ENCODE measurements around the gene RNF126. TPM values are rescaled to one million over a fixed set of nuclear protein-coding genes. Genes with fewer than 3 reads are reported as not detected.

RNF126 gene
- total and polyA plus RNA-seq, 9 donors: 13.2 to 36.0 (median 29.6) TPM

- no peaks in the 10 kb centered on the region for H3K9me3 ChIP-seq (replicated peaks; ENCODE audit: control insufficient read depth, low read depth, low read length)
- 94% methylated on average over 47 of the region's 47 CpGs for WGBS (ENCODE audit: insufficient coverage)
- H3K27ac ChIP-seq (ENCODE audit: low read length): no peak overlapping the region
- peaks cover 47% of the 10 kb centered on the region for H3K36me3 ChIP-seq (ENCODE audit: control insufficient read depth, insufficient read depth, low read length)
- H3K27me3 ChIP-seq (ENCODE audit: control insufficient read depth, insufficient read depth, low read length): peaks cover 7% of the 10 kb centered on the region
- DNase-seq: no peak
- no peaks in the 10 kb centered on the region for H3K4me1 ChIP-seq (ENCODE audit: control insufficient read depth, insufficient read depth, low read length)
- no peak overlapping the region for H3K4me3 ChIP-seq (ENCODE audit: low read length)
These were observed 43.6 kb downstream of the RNF126 start for GRCh38 chr19:619286-620002.

GRCh38 chr19:618674-619285 lies 44.2 kb downstream of the RNF126 start:
- Histone ChIP-seq H3K27me3 (ENCODE audit: control insufficient read depth, insufficient read depth, low read length) (peaks cover 10% of the 10 kb centered on the region), H3K4me1 (ENCODE audit: control insufficient read depth, insufficient read depth, low read length) (no peaks in the 10 kb centered on the region), H3K36me3 (ENCODE audit: control insufficient read depth, insufficient read depth, low read length) (peaks cover 46% of the 10 kb centered on the region), H3K27ac (ENCODE audit: low read length) (no peak overlapping the region), H3K4me3 (ENCODE audit: low read length) (no peak overlapping the region), H3K9me3 (replicated peaks; ENCODE audit: control insufficient read depth, low read depth, low read length) (no peaks in the 10 kb centered on the region)
- no peak for DNase-seq
- 90% methylated on average over 22 of the region's 27 CpGs for WGBS (ENCODE audit: insufficient coverage)

- H3K4me1 ChIP-seq (ENCODE audit: control insufficient read depth, insufficient read depth, low read length): no peaks in the 10 kb centered on the region
- H3K36me3 ChIP-seq (ENCODE audit: control insufficient read depth, insufficient read depth, low read length): peaks cover 41% of the 10 kb centered on the region
- no peak overlapping the region for H3K27ac ChIP-seq (ENCODE audit: low read length)
- no peak overlapping the region for H3K4me3 ChIP-seq (ENCODE audit: low read length)
- H3K9me3 ChIP-seq (replicated peaks; ENCODE audit: control insufficient read depth, low read depth, low read length): no peaks in the 10 kb centered on the region
- WGBS (ENCODE audit: insufficient coverage): 93% methylated on average over 19 of the region's 19 CpGs
- H3K27me3 ChIP-seq (ENCODE audit: control insufficient read depth, insufficient read depth, low read length): peaks cover 10% of the 10 kb centered on the region
- no peak for DNase-seq
These were observed 44.8 kb downstream of the RNF126 start for GRCh38 chr19:618247-618619.

GRCh38 chr19:617551-618246 lies 45.3 kb downstream of the RNF126 start:
- no peaks in the 10 kb centered on the region for H3K4me1 ChIP-seq (ENCODE audit: control insufficient read depth, insufficient read depth, low read length)
- H3K27ac ChIP-seq (ENCODE audit: low read length): no peak overlapping the region
- no peak for DNase-seq
- H3K36me3 ChIP-seq (ENCODE audit: control insufficient read depth, insufficient read depth, low read length): peaks cover 40% of the 10 kb centered on the region
- no peak overlapping the region for H3K4me3 ChIP-seq (ENCODE audit: low read length)
- H3K9me3 ChIP-seq (replicated peaks; ENCODE audit: control insufficient read depth, low read depth, low read length): no peaks in the 10 kb centered on the region
- WGBS (ENCODE audit: insufficient coverage): 85% methylated on average over 24 of the region's 29 CpGs
- peaks cover 13% of the 10 kb centered on the region for H3K27me3 ChIP-seq (ENCODE audit: control insufficient read depth, insufficient read depth, low read length)

GRCh38 chr19:616747-617526 lies 46.1 kb downstream of the RNF126 start:
- no peak overlapping the region for H3K27ac ChIP-seq (ENCODE audit: low read length)
- no peak overlapping the region for H3K4me3 ChIP-seq (ENCODE audit: low read length)
- H3K36me3 ChIP-seq (ENCODE audit: control insufficient read depth, insufficient read depth, low read length): peaks cover 36% of the 10 kb centered on the region
- H3K4me1 ChIP-seq (ENCODE audit: control insufficient read depth, insufficient read depth, low read length): no peaks in the 10 kb centered on the region
- no peak for DNase-seq
- H3K9me3 ChIP-seq (replicated peaks; ENCODE audit: control insufficient read depth, low read depth, low read length): no peaks in the 10 kb centered on the region
- peaks cover 13% of the 10 kb centered on the region for H3K27me3 ChIP-seq (ENCODE audit: control insufficient read depth, insufficient read depth, low read length)
- WGBS (ENCODE audit: insufficient coverage): 74% methylated on average over 35 of the region's 58 CpGs

GRCh38 chr19:616062-616700 lies 46.8 kb downstream of the RNF126 start:
- Histone ChIP-seq H3K27me3 (ENCODE audit: control insufficient read depth, insufficient read depth, low read length) (peaks cover 13% of the 10 kb centered on the region), H3K4me1 (ENCODE audit: control insufficient read depth, insufficient read depth, low read length) (no peaks in the 10 kb centered on the region), H3K36me3 (ENCODE audit: control insufficient read depth, insufficient read depth, low read length) (peaks cover 31% of the 10 kb centered on the region), H3K27ac (ENCODE audit: low read length) (no peak overlapping the region), H3K9me3 (replicated peaks; ENCODE audit: control insufficient read depth, low read depth, low read length) (no peaks in the 10 kb centered on the region), H3K4me3 (ENCODE audit: low read length) (no peak overlapping the region)
- 1% methylated on average over 67 of the region's 97 CpGs for whole genome bisulfite sequencing (ENCODE audit: insufficient coverage)
- no peak for DNase-seq

GRCh38 chr19:615619-616018 lies 47.4 kb downstream of the RNF126 start:
- Histone ChIP-seq H3K27ac (ENCODE audit: low read length) (no peak overlapping the region), H3K9me3 (replicated peaks; ENCODE audit: control insufficient read depth, low read depth, low read length) (no peaks in the 10 kb centered on the region), H3K4me1 (ENCODE audit: control insufficient read depth, insufficient read depth, low read length) (peaks cover 5% of the 10 kb centered on the region), H3K36me3 (ENCODE audit: control insufficient read depth, insufficient read depth, low read length) (peaks cover 31% of the 10 kb centered on the region), H3K4me3 (ENCODE audit: low read length) (no peak overlapping the region), H3K27me3 (ENCODE audit: control insufficient read depth, insufficient read depth, low read length) (peaks cover 13% of the 10 kb centered on the region)
- WGBS (ENCODE audit: insufficient coverage): 16% methylated on average over 26 of the region's 33 CpGs
- DNase-seq: peak; percentile 32

- no peak for DNase-seq
- no peak overlapping the region for H3K27ac ChIP-seq (ENCODE audit: low read length)
- no peaks in the 10 kb centered on the region for H3K9me3 ChIP-seq (replicated peaks; ENCODE audit: control insufficient read depth, low read depth, low read length)
- WGBS (ENCODE audit: insufficient coverage): 61% methylated on average over 52 of the region's 54 CpGs
- peaks cover 16% of the 10 kb centered on the region for H3K36me3 ChIP-seq (ENCODE audit: control insufficient read depth, insufficient read depth, low read length)
- no peak overlapping the region for H3K4me3 ChIP-seq (ENCODE audit: low read length)
- H3K4me1 ChIP-seq (ENCODE audit: control insufficient read depth, insufficient read depth, low read length): peaks cover 22% of the 10 kb centered on the region
- H3K27me3 ChIP-seq (ENCODE audit: control insufficient read depth, insufficient read depth, low read length): peaks cover 13% of the 10 kb centered on the region
These were observed 49.1 kb downstream of the RNF126 start for GRCh38 chr19:613732-614567.

GRCh38 chr19:612941-613340 lies 50.1 kb downstream of the RNF126 start:
- Histone ChIP-seq H3K9me3 (replicated peaks; ENCODE audit: control insufficient read depth, low read depth, low read length) (no peaks in the 10 kb centered on the region), H3K36me3 (ENCODE audit: control insufficient read depth, insufficient read depth, low read length) (peaks cover 6% of the 10 kb centered on the region), H3K4me3 (ENCODE audit: low read length) (no peak overlapping the region), H3K27ac (ENCODE audit: low read length) (no peak overlapping the region), H3K4me1 (ENCODE audit: control insufficient read depth, insufficient read depth, low read length) (peaks cover 26% of the 10 kb centered on the region), H3K27me3 (ENCODE audit: control insufficient read depth, insufficient read depth, low read length) (peaks cover 13% of the 10 kb centered on the region)
- no peak for DNase-seq
- 61% methylated on average over 33 of the region's 33 CpGs for WGBS (ENCODE audit: insufficient coverage)

All from muscle of leg (tissue), 11 donors.